ENCODE measurements around the gene DNER. TPM values are rescaled to one million over a fixed set of nuclear protein-coding genes. Genes with fewer than 3 reads are reported as not detected.

The DNER gene
- total RNA-seq, 4 donors from 2014 or later: 1.9 to 24.7 (median 4.9) TPM

GRCh38 chr2:229629039-229629438 lies 85.3 kb downstream of the DNER start:
- Histone ChIP-seq H3K4me1 (no peaks in the 10 kb centered on the region), H3K27ac (no peak overlapping the region), H3K36me3 (no peaks in the 10 kb centered on the region), H3K27me3 (no peaks in the 10 kb centered on the region), H3K9me3 (no peaks in the 10 kb centered on the region), H3K4me3 (no peak overlapping the region)
- DNase-seq: no peak
- intact Hi-C loops (cut with DNase I; ENCODE audit: low total_unique reads): no loop called here
- TF ChIP-seq POLR2A (IDR thresholded peaks at IDR 0.05) (no peak), CTCF (IDR thresholded peaks at IDR 0.05) (no peak)

GRCh38 chr2:229627728-229628127 lies 86.6 kb downstream of the DNER start:
- no peak for TF ChIP-seq CTCF (IDR thresholded peaks at IDR 0.05)
- no peak for TF ChIP-seq POLR2A (IDR thresholded peaks at IDR 0.05)
- H3K27ac ChIP-seq: no peak overlapping the region
- no peaks in the 10 kb centered on the region for H3K4me1 ChIP-seq
- H3K27me3 ChIP-seq: no peaks in the 10 kb centered on the region
- no peaks in the 10 kb centered on the region for H3K9me3 ChIP-seq
- DNase-seq: no peak
- no peak overlapping the region for H3K4me3 ChIP-seq
- H3K36me3 ChIP-seq: no peaks in the 10 kb centered on the region
- intact Hi-C loops (cut with DNase I; ENCODE audit: low total_unique reads): no loop called here

- no peak for TF ChIP-seq CTCF (IDR thresholded peaks at IDR 0.05)
- no peak for TF ChIP-seq POLR2A (IDR thresholded peaks at IDR 0.05)
These were observed 91.6 kb downstream of the DNER start for GRCh38 chr2:229622495-229623355.

GRCh38 chr2:229620759-229621158 lies 93.6 kb downstream of the DNER start:
- Histone ChIP-seq H3K27ac (no peak overlapping the region), H3K4me3 (no peak overlapping the region), H3K36me3 (no peaks in the 10 kb centered on the region), H3K4me1 (no peaks in the 10 kb centered on the region), H3K27me3 (no peaks in the 10 kb centered on the region), H3K9me3 (no peaks in the 10 kb centered on the region)
- no peak for TF ChIP-seq CTCF (IDR thresholded peaks at IDR 0.05)
- TF ChIP-seq POLR2A (IDR thresholded peaks at IDR 0.05): no peak
- intact Hi-C loops (cut with DNase I; ENCODE audit: low total_unique reads): no loop called here
- no peak for DNase-seq

More at GRCh38 chr2:229622495-229623355, 91.6 kb downstream of the DNER start:
- H3K27ac ChIP-seq: no peak overlapping the region
- no peak for DNase-seq
- H3K4me1 ChIP-seq: no peaks in the 10 kb centered on the region
- no peaks in the 10 kb centered on the region for H3K36me3 ChIP-seq
- H3K27me3 ChIP-seq: no peaks in the 10 kb centered on the region
- H3K9me3 ChIP-seq: no peaks in the 10 kb centered on the region
- H3K4me3 ChIP-seq: no peak overlapping the region
- intact Hi-C loops (cut with DNase I; ENCODE audit: low total_unique reads): no loop called here

- Histone ChIP-seq H3K4me1 (no peaks in the 10 kb centered on the region), H3K9me3 (no peaks in the 10 kb centered on the region), H3K36me3 (no peaks in the 10 kb centered on the region), H3K27ac (no peak overlapping the region), H3K4me3 (no peak overlapping the region), H3K27me3 (no peaks in the 10 kb centered on the region)
- TF ChIP-seq CTCF (IDR thresholded peaks at IDR 0.05) (no peak), POLR2A (IDR thresholded peaks at IDR 0.05) (no peak)
- intact Hi-C loops (cut with DNase I; ENCODE audit: low total_unique reads): no loop called here
- no peak for DNase-seq
These were observed 94.1 kb downstream of the DNER start for GRCh38 chr2:229620289-229620688.
